ENCODE results near the gene WNT9A. TPM values are rescaled to one million over a fixed set of nuclear protein-coding genes. Genes with fewer than 3 reads are reported as not detected.
A peak's percentile ranks its signal among the peaks of the same experiment; 100 is the strongest.

WNT9A gene
- polyA plus RNA-seq, 3 donors, result not detected

GRCh38 chr1:227918083-227918700 is 29.5 kb downstream of the WNT9A start:
- Mint-ChIP-seq H3K27ac (no peak overlapping the region), H3K4me1 (no peaks in the 10 kb centered on the region), H3K27me3 (ENCODE audit: low read depth in 3 of 3) (peaks cover 0 to 4% (median 0%) of the 10 kb centered on the region in 3 donors), H3K4me3 (no peak overlapping the region), H3K9me3 (no peaks in the 10 kb centered on the region), H3K36me3 (no peaks in the 10 kb centered on the region)
- Histone ChIP-seq H3K27ac (ENCODE audit: low read depth in 1 of 2, low read length in 2 of 2) (no peak overlapping the region), H3K27me3 (ENCODE audit: control insufficient read depth in 2 of 2, insufficient read depth in 2 of 2, low read length in 2 of 2) (no peaks in the 10 kb centered on the region), H3K4me3 (replicated peaks in 1 of 3; ENCODE audit: low read depth in 2 of 3, low read length in 3 of 3) (no peak overlapping the region), H3K9ac (ENCODE audit: insufficient read depth, low read length, poor library complexity, severe bottlenecking) (no peak overlapping the region), H3K36me3 (replicated peaks in 1 of 2; ENCODE audit: control insufficient read depth in 1 of 2, insufficient read depth in 2 of 2, low read length in 2 of 2) (no peaks in the 10 kb centered on the region), H3K4me2 (replicated peaks; ENCODE audit: extremely low read depth, low read length, poor library complexity, severe bottlenecking) (no peak overlapping the region), H3K9me3 (replicated peaks in 1 of 2; ENCODE audit: control insufficient read depth in 1 of 2, insufficient read depth in 1 of 2, low read length in 2 of 2) (no peaks in the 10 kb centered on the region), H3K79me2 (ENCODE audit: insufficient read depth, low read length) (no peaks in the 10 kb centered on the region), H4K20me1 (ENCODE audit: insufficient read depth, low read length) (no peaks in the 10 kb centered on the region), H3K4me1 (ENCODE audit: control insufficient read depth in 1 of 2, insufficient read depth in 2 of 2, low read length in 2 of 2) (no peaks in the 10 kb centered on the region), H2AFZ (ENCODE audit: insufficient read depth, low read depth, low read length, poor library complexity, severe bottlenecking) (no peak overlapping the region)
- intact Hi-C loops (cut with micrococcal nuclease), result no loop called here
- 86% methylated on average over 3 of the region's 5 CpGs for WGBS (ENCODE audit: insufficient coverage)
- no peak for DNase-seq
- TF ChIP-seq, protein P1, sequence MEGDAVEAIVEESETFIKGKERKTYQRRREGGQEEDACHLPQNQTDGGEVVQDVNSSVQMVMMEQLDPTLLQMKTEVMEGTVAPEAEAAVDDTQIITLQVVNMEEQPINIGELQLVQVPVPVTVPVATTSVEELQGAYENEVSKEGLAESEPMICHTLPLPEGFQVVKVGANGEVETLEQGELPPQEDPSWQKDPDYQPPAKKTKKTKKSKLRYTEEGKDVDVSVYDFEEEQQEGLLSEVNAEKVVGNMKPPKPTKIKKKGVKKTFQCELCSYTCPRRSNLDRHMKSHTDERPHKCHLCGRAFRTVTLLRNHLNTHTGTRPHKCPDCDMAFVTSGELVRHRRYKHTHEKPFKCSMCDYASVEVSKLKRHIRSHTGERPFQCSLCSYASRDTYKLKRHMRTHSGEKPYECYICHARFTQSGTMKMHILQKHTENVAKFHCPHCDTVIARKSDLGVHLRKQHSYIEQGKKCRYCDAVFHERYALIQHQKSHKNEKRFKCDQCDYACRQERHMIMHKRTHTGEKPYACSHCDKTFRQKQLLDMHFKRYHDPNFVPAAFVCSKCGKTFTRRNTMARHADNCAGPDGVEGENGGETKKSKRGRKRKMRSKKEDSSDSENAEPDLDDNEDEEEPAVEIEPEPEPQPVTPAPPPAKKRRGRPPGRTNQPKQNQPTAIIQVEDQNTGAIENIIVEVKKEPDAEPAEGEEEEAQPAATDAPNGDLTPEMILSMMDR (IDR thresholded peaks at IDR 0.05), result no peak

GRCh38 chr1:227917081-227917950 is 30.4 kb downstream of the WNT9A start:
- WGBS (ENCODE audit: insufficient coverage), result 77% methylated on average over 10 of the region's 15 CpGs
- Histone ChIP-seq H3K79me2 (ENCODE audit: insufficient read depth, low read length) (no peaks in the 10 kb centered on the region), H3K9me3 (replicated peaks in 1 of 2; ENCODE audit: control insufficient read depth in 1 of 2, insufficient read depth in 1 of 2, low read length in 2 of 2) (no peaks in the 10 kb centered on the region), H3K27ac (ENCODE audit: low read depth in 1 of 2, low read length in 2 of 2) (no peak overlapping the region), H2AFZ (ENCODE audit: insufficient read depth, low read depth, low read length, poor library complexity, severe bottlenecking) (no peak overlapping the region), H3K4me2 (replicated peaks; ENCODE audit: extremely low read depth, low read length, poor library complexity, severe bottlenecking) (no peak overlapping the region), H3K4me1 (ENCODE audit: control insufficient read depth in 1 of 2, insufficient read depth in 2 of 2, low read length in 2 of 2) (no peaks in the 10 kb centered on the region), H4K20me1 (ENCODE audit: insufficient read depth, low read length) (no peaks in the 10 kb centered on the region), H3K4me3 (replicated peaks in 1 of 3; ENCODE audit: low read depth in 2 of 3, low read length in 3 of 3) (no peak overlapping the region), H3K36me3 (replicated peaks in 1 of 2; ENCODE audit: control insufficient read depth in 1 of 2, insufficient read depth in 2 of 2, low read length in 2 of 2) (no peaks in the 10 kb centered on the region), H3K9ac (ENCODE audit: insufficient read depth, low read length, poor library complexity, severe bottlenecking) (no peak overlapping the region), H3K27me3 (ENCODE audit: control insufficient read depth in 2 of 2, insufficient read depth in 2 of 2, low read length in 2 of 2) (no peaks in the 10 kb centered on the region)
- Mint-ChIP-seq H3K4me3 (no peak overlapping the region), H3K27me3 (ENCODE audit: low read depth in 3 of 3) (peaks cover 0 to 5% (median 0%) of the 10 kb centered on the region in 3 donors), H3K9me3 (no peaks in the 10 kb centered on the region), H3K27ac (peak overlapping the region in 2 of 7 donors; percentile 63 to 74), H3K4me1 (peaks cover 3% of the 10 kb centered on the region), H3K36me3 (no peaks in the 10 kb centered on the region)
- TF ChIP-seq, protein P1 (IDR thresholded peaks at IDR 0.05), result no peak
- intact Hi-C loops (cut with micrococcal nuclease), result no loop called here
- no peak for DNase-seq

Data from CD14-positive monocyte (primary cell).